Heart right ventricle (tissue), 16 donors: ENCODE measurements around the gene UQCRH. TPM values are rescaled to one million over a fixed set of nuclear protein-coding genes. Genes with fewer than 3 reads are reported as not detected.
A peak's percentile ranks its signal among the peaks of the same experiment; 100 is the strongest.

ENCODE experiments used
- ATAC-seq, 8 donors: fragments of 200-7000 bp; cut with Tn5 transposase; one replicate each; pipeline ENCODE4 v1.9.1; 2020; ENCODE audit warnings: mild to moderate bottlenecking in 8 of 8, moderate library complexity in 8 of 8, moderate number of reproducible peaks in 1 of 8
- DNase-seq, 2 donors: peaks; one replicate each; pipeline ENCODE4 v3.0.0-alpha.2; 2020
- H3K27ac ChIP-seq, 10 donors: fragments of 200-600 bp; sonication (generic) in 2 of 10; one replicate each; pipeline versions ENCODE4 v1.5.0 to v1.8.0; 2020 to 2022; ENCODE audit warnings: mild to moderate bottlenecking in 3 of 10
- H3K27me3 ChIP-seq, 7 donors: fragments of 200-600 bp; one replicate each; pipeline ENCODE4 v1.8.0; 2021 to 2022; ENCODE audit warnings: mild to moderate bottlenecking in 2 of 7
- H3K36me3 ChIP-seq, 9 donors: fragments of 200-600 bp; sonication (generic) in 1 of 9; one replicate each; pipeline versions ENCODE4 v1.5.0 to v1.8.0; 2020 to 2022; ENCODE audit warnings: mild to moderate bottlenecking in 2 of 9
- H3K4me1 ChIP-seq, 9 donors: fragments of 200-600 bp; sonication (generic) in 1 of 9; one replicate each; pipeline versions ENCODE4 v1.5.0 to v1.8.0; 2020 to 2022; ENCODE audit warnings: mild to moderate bottlenecking in 4 of 9
- H3K4me3 ChIP-seq, 10 donors: fragments of 200-600 bp; sonication (generic) in 2 of 10; one replicate each; pipeline versions ENCODE4 v1.5.0 to v1.8.0; 2020 to 2022; ENCODE audit warnings: mild to moderate bottlenecking in 7 of 10, moderate library complexity in 2 of 10
- H3K9me3 ChIP-seq, 11 donors: fragments of 200-600 bp in 10 of 11; sonication (generic) in 2 of 11; one replicate each; pipeline versions ENCODE4 v1.5.0 to v1.8.0; 2013 to 2022; ENCODE audit warnings: mild to moderate bottlenecking in 2 of 11, control low read depth in 1 of 11, moderate library complexity in 1 of 11
- CTCF ChIP-seq, 9 donors: fragments of 200-600 bp; sonication (generic) in 2 of 9; IDR thresholded peaks; one replicate each; pipeline versions ENCODE4 v1.5.0 to v1.8.0; 2021 to 2022; ENCODE audit warnings: antibody characterized with exemption in 9 of 9, mild to moderate bottlenecking in 5 of 9, moderate library complexity in 1 of 9
- WGBS, 2 donors: extraction: QIAGEN DNeasy Blood & Tissue Kit; methylation state at CpG; one replicate each; pipeline ENCODE4 v1.1.7; 2013; ENCODE audit warnings: inconsistent platforms in 1 of 2; 5-methylcytosine and 5-hydroxymethylcytosine counted together
- intact Hi-C, 10 donors: fragments of 100-400 bp; cut with DNase I; formaldehyde crosslinking; loops; one replicate each; pipeline versions ENCODE4 v1.11.1 to v1.14.2; 2022
- polyA plus RNA-seq, 2 donors: library from polyadenylated mRNA; stranded (reverse); fragments of 200-250 nt; gene quantifications; one replicate each; pipeline ENCODE4 v1.2.3, GENCODE V29; 2013
- total RNA-seq, 10 donors: library from RNA; stranded (reverse); fragmentation: NEBNext Ultra II Directional in 3 of 10; extraction: Animal tissue kit (Norgen Biotek cat#: 25700) in 3 of 10; gene quantifications; one replicate each; pipeline versions ENCODE4 v1.2.1 to v1.2.4, GENCODE V29; 2021 to 2023
- donor health status: Arrhythmogenic right ventricular cardiomyopathy.
- donor health status: ischemic (EF 13 %, LVEDD 7.1; RV severe dilation, severe dysfunction).
- donor health status: healthy with polysubstance abuse.
- donor health status: DM: no; HTN: yes; CAD: no.
- donor health status: DM: no; HTN: no; CAD: no.
- donor health status: ischemic (EF 25% LVEDD 6.9; RV normal size, moderate dysfunction).
- donor health status: ischemic (EF 25% LVEDD 5.7; RV mildly dilated, moderate dysfunction).
- donor health status: healthy.
- donor health status: DM: yes; HTN: yes; CAD: no.
- donor health status: Ischemic cardiomyopathy.
- donor health status: ischemic (EF 35%, LVEDD 5.7; RV mildly dilated, moderate dysfunction).
- donor health status: nonischemic (EF 11% LVEDD 7.7; RV severe dilation, severe dysfunction).
- donor health status: DM: yes; HTN: yes; CAD: no.
- donor health status: PGD.
- donor health status: ischemic (EF 29% LVEDD 5.4; RV normal size, mild dysfunction).
- donor health status: nonischemic (EF 23%, LVEDD 6.1; RV moderate dilation, normal function).

Gene UQCRH
- total and polyA plus RNA-seq, 12 donors: 759 to 1,588 (median 1,005) TPM

GRCh38 chr1:46275030-46275337, 28.5 kb upstream of the UQCRH start:
- peaks cover 0 to 50% (median 12%) of the 10 kb centered on the region in 9 donors for H3K36me3 ChIP-seq
- intact Hi-C loops: no loop called here
- ATAC-seq (no peak), DNase-seq (no peak)
- H3K4me3 ChIP-seq: no peak overlapping the region
- no peak for TF ChIP-seq CTCF (IDR thresholded peaks at IDR 0.05)
- no peaks in the 10 kb centered on the region for H3K9me3 ChIP-seq
- no peak overlapping the region for H3K27ac ChIP-seq
- H3K4me1 ChIP-seq: no peaks in the 10 kb centered on the region
- WGBS, 2 donors: 90 to 94% methylated on average over 6 of the region's 6 CpGs
- H3K27me3 ChIP-seq: no peaks in the 10 kb centered on the region

GRCh38 chr1:46277658-46278373, 25.7 kb upstream of the UQCRH start:
- no peak for TF ChIP-seq CTCF (IDR thresholded peaks at IDR 0.05)
- Histone ChIP-seq H3K27me3 (no peaks in the 10 kb centered on the region), H3K4me1 (no peaks in the 10 kb centered on the region), H3K4me3 (no peak overlapping the region), H3K27ac (no peak overlapping the region), H3K9me3 (no peaks in the 10 kb centered on the region), H3K36me3 (peaks cover 0 to 67% (median 25%) of the 10 kb centered on the region in 9 donors)
- intact Hi-C loops: no loop called here
- ATAC-seq: peak in 2 of 8 donors; percentile 14 to 16
- 58 to 71% methylated on average over 14 of the region's 14 CpGs for WGBS, 2 donors
- no peak for DNase-seq

- peaks cover 0 to 77% (median 25%) of the 10 kb centered on the region in 9 donors for H3K36me3 ChIP-seq
- no peak for TF ChIP-seq CTCF (IDR thresholded peaks at IDR 0.05)
- intact Hi-C loops: no loop called here
- no peak overlapping the region for H3K27ac ChIP-seq
- H3K4me1 ChIP-seq: peaks cover 0 to 2% (median 0%) of the 10 kb centered on the region in 9 donors
- peak in 1 of 2 donors; percentile 11 for DNase-seq
- no peak overlapping the region for H3K4me3 ChIP-seq
- peak in 4 of 8 donors; percentile 16 to 34 (median 20) for ATAC-seq
- H3K27me3 ChIP-seq: no peaks in the 10 kb centered on the region
- H3K9me3 ChIP-seq: no peaks in the 10 kb centered on the region
- WGBS, 2 donors: 88 to 90% methylated on average over 12 of the region's 12 CpGs
Measured at GRCh38 chr1:46278807-46279206, 24.7 kb upstream of the UQCRH start.

- intact Hi-C loops: no loop called here
- Histone ChIP-seq H3K4me1 (peaks cover 0 to 14% (median 0%) of the 10 kb centered on the region in 9 donors), H3K36me3 (peaks cover 0 to 87% (median 36%) of the 10 kb centered on the region in 9 donors), H3K9me3 (no peaks in the 10 kb centered on the region), H3K4me3 (no peak overlapping the region), H3K27ac (no peak overlapping the region), H3K27me3 (no peaks in the 10 kb centered on the region)
- DNase-seq (no peak), ATAC-seq (no peak)
- WGBS, 2 donors: 97% methylated on average over 3 of the region's 3 CpGs
- TF ChIP-seq CTCF (IDR thresholded peaks at IDR 0.05): no peak
Measured at GRCh38 chr1:46280092-46280491, 23.4 kb upstream of the UQCRH start.
